SH-SY5Y (cell line): Measurements from ENCODE around the gene PSAP.

Experiments
- GATA2 ChIP-seq: IDR thresholded peaks from 2 replicates; pipeline ENCODE4 v1.6.1; 2011; ENCODE audit warnings: mild to moderate bottlenecking, low read depth, low read length
- GATA3 ChIP-seq: IDR thresholded peaks from 2 replicates; pipeline ENCODE4 v1.6.1; 2011; ENCODE audit warnings: low read depth, mild to moderate bottlenecking, low read length, moderate library complexity

Gene PSAP

DNA sequence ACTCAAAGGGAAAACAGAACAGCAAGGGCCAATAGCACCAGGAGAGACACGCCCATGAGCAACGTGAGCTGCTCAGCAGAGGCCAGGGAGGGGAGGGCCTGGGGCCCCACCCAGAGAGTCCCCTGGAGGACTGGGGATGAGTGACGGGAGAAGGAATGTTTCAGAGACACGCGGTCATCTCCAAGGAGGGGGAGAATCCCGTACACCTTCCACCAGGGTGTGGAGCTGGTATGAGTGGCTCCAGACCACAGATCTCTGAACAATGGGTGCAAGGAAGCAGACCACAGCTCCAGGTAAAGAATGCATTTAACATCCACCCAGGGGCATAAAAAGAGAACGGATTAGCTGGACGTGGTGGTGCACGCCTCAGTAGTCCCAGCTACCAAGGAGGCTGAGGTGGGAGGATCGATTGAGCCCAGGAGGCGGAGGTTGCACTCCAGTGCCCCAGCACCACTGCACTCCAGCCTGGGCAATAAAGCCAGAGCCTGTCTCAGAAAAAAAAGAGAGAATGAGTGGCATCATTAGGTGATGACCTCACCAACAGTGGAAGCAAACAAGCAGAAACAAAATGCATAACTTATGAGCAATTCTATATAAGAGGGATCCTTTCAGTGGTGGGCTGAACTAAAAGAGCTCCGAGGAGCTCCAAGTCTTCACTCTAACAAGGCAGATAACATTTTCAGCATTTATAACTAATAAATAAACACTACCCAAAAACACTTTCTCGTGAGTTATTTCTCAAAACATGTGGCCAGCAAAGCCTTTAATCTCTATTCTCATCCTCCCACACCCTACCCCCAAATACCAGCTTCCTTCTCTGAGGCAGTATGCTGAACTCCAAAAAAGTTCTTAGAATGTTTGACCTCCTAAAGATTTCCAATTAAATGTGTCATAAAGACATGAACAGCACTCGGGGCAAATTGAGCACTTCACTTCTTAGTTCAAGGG, 12.5 kb downstream of the PSAP start:
- TF ChIP-seq GATA3 (no peak), GATA2 (no peak)

DNA sequence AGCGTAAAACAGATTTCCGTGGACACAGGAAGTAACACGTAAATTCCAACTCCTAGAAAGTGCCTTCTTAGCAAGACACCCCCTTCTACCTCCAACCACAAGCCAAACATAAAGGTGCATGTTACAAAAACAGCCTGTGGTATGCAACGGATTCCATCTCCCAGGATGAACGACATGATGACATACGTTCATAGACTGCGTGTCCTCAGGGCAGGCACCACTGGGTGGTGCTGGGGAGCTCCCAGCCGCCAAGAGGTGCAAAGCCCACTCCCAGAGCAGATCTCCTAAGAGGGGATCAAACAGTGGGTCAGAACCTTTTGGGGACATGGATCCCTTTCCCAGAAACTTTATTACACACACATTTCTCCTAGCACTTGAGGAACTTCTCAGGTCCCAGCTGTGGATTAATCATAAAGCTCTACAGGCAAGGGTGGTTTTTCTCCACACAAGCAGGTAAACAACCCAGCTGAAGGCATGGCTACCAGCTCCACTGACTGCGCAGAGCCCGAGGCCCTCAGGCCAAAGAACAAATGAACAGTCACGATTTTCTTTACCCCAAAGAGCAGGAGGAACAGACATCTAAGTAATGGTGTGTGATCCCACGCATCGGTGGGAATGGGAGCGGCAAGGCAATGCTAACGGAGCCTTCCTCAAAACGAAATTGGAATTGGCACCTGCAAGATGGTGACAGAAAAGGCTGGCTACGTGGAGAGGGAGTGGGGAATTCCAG, 13.8 kb downstream of the PSAP start:
- TF ChIP-seq GATA2 (no peak), GATA3 (no peak)

DNA sequence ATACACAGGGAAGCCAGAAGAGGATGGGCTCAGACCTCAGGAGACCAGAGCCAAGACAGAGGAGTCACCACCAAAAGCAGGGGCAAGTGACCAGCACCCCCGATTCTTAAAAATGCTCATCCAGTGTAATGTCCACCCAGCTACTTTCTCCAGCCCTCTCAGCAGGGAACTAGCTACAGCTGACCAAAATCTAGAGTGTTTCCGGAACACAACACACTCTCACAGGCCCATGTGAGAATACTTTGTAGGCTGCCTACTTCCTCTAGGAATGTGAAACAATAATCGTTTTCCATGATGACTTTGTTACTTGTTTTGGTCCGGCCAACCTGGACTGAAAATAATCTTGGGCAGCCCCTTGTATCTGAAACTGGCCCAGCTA, 14.5 kb downstream of the PSAP start:
- no peak for TF ChIP-seq GATA3
- no peak for TF ChIP-seq GATA2

DNA sequence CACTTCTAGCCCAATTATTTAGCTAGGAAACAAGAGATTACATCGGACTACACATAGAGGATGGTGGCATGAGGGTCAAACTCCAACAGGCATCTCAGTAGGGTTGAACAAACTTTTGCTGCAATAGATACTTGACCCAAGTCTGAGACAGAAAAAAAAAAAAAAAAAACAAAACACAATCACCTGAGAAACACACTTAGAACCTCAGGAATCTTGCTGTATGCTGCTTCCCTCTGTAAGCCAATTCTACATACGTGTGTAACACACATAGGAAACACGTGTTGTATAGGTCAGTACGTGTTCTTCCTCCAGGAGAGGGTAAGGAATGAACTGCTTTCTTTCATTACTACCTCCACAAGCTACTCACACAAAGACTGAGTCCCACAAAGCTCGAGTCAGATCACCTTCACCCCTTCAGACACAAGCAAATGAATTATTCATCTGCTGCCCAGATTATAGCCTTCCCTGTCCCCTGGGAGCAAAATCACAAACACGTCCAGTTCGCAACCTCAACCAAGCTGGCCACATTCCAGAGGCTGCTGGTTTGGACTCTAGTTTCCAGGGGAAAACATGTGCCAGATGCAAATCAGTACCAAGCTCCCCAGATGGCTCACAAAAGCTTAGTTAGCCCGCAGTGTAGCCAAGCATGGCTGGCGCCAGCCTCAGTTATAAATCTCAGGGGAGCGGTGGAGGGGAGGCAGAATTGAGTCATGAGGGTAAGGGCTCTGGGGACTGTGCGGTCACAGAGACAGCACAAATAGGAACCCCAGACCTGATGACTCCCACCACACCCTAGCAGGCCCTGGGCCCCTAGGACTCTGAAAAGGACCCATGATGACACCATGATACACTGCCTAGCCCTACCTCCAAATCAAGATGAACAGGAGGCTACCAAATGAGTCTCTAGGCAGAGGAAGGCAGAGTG, 15.1 kb downstream of the PSAP start:
- peak; percentile 91 for TF ChIP-seq GATA2
- no peak for TF ChIP-seq GATA3

DNA sequence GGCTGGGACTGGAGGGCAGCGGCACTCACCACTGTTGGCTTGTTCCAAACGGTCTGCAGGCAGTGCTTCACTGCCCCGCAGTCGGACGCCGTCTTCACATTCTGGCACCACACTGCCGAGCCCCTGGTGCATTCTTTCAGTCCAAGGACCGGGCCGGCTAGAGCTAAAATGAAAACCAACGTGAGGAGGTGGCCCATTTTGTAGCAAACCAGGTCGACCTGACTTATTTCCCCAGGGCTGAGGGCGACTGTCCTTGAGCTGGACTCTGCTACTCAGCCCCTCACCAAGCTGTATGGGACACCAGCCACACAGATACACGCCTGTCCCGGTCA, 16.7 kb downstream of the PSAP start:
- TF ChIP-seq GATA3: no peak
- no peak for TF ChIP-seq GATA2

DNA sequence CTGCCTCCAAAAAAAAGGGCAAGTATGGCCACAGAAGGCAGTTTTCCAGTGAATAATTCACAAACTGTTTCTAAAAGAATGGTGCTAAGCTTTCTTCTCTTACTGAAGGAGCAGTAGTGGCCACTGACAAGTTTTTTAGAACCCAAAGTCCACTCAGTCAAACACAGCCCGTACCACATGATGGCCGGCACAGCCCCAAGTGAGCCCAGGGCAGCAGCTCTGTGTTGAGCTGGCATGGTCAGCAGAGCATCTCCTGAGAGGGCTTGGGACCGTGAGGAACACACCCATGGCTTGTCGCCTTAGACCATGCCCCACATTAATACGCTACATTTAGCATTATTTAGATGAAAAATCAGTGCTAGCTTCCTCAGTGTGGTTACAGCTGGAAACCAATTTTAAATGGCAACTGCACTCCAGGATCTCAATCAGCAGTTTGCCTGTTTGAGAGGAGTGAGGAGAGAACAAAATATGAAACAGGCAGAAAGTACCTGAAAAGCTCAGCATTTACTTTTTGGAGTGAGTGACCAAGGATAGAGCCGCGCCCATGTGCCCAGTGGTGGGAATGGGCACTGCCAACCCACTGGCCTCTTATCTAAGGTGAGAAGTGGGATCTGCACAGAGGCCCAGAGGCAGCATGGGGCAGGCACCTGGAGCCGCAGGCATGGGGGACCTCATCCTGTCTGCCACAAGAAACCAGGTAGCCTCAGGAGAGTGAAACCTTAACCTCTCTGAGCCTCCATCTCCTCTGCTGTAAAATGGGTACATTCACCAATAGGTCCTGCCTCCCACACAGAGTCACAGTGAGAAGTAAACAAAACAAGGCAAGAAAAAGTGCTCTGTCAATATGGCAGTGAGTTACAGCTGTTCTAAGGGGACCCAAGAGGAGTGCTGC, 17.4 kb downstream of the PSAP start:
- TF ChIP-seq GATA2 (no peak), GATA3 (no peak)

DNA sequence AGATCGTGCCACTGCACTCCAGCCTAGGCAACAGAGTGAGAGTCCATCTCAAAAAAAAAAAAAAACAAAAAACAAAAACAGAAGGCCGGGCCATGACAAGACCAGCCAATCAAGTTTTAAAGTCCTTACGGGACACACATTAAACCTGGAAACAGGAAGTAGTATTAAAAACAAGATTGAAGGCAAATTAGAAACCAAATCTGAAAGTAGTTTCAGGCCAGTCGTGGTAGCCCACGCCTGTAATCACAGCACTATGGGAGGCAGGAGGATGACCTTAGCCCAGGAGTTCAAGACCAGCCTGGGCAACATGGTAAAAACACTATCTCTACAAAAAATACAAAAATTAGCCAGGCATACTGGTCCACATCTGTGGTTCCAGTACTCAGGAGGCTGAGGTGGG, 18.1 kb downstream of the PSAP start:
- TF ChIP-seq GATA3: no peak

DNA sequence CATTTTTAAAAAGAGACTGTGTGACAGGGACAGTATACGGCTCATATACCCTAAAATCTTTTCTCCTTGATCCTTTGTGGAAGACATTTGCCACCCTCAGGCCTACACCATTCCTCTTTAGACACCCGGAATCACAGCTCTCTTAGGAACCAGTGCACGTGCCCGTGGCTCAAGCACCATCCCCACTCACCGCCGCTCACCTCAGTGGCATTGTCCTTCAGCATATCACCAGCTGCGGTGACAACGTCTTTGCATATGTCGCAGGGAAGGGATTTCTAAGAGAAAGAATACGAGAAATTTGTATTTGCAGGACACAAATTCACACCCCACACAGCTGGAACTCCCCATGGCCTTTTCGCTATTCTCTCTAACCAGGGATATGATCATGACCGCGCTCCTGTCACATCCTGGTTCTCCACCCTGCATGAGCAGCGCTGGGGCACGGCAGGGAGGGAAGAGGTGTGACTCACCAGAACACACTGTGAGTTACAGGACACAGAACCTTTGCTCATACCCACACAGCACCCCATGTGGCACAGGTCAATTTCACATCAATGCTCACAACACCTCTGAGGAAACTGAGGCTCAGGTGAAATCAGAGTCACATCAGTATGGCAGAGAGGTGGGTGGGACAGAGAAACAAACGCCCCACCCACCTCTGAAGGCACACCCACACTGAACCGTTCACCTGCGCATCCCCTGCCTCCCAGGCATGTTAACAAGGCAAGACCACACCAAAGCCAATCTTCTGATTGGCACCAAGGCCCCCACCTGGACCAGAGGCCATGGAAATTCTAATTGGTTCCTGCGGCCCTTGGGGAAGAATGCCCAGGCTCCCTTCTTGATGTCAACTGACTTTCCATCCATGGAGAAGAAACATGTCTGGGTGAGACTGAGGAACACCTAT, 19.2 kb downstream of the PSAP start:
- TF ChIP-seq GATA2: no peak
- no peak for TF ChIP-seq GATA3

DNA sequence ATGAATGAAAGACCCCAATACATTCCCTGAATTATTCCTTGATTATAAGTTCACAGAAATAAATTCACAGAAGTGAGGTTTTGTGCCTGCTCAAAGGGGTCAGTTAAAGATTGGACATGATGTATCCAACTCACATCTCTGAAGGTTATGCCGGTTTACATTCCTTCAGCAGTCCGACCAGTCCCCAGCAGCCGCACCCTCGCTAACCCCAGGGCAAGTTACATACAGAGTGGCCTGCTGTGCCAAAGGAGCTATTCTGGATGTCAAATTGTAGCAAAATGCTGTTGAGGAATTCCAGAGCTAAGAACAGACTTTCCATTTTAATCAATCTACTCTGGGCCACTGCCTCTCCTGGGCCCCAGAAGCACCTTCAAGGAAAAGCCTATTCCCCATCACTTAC, 20.3 kb downstream of the PSAP start:
- no peak for TF ChIP-seq GATA2
- no peak for TF ChIP-seq GATA3

DNA sequence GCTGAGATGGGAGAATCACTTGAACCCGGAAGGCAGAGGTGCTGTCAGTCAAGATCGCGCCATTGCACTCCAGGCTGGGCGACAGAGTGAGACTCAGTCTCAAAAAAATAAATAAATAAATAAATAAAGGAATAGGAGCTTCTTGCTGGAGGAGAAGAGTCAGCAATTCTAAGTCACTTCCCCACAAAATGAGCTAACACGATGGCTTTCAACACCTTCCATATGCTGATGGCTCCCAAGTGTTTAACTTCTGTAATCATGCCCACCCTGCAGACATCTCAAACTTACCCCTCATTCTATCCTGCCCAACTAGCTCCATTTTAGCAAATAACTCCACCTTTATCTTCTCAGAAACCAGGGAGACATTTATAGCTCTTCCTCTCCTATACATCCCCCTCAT, 21.2 kb downstream of the PSAP start:
- TF ChIP-seq GATA3: no peak
- no peak for TF ChIP-seq GATA2

DNA sequence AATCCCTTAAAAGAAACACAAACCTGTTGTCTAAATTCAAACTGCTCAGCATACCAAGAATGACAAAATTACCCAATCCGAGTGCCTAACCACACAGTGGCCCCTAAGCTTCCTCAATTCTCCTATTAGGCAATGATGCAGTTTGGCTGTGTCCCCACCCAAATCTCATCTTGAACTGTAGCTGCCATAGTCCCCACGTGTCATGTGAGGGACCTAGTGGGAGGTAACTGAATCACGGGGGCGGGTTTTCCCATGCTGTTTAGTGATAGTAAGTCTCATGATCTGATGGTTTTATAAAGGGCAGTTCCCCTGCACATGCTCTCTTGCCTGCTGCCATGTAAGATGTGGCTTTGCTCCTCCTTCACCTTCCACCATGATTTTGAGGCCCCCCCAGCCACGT, 21.9 kb downstream of the PSAP start:
- no peak for TF ChIP-seq GATA3
- no peak for TF ChIP-seq GATA2

DNA sequence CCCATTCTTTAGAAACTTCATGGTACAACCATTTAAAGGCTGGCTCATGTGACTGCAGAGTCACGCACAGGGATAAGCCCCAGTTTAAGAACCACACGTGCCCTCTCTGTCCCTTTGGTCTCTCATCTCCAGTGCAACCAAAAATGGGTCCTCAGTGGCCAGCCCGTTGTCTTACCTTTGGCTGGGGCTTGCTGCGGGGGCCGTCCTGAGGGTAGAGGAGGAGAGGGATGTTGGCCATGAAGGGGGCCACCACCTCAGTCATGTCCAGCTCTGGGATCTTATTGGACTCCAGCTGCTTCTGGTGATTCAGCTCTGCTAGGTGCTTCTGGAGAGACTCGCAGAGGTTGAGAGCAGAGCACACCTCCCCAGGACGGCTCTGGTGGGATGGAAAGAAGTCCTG, 22.3 kb downstream of the PSAP start:
- no peak for TF ChIP-seq GATA2
- no peak for TF ChIP-seq GATA3
